ENCODE measurements around the gene CHCHD3. TPM values are rescaled to one million over a fixed set of nuclear protein-coding genes. Genes with fewer than 3 reads are reported as not detected.

The CHCHD3 gene
- total RNA-seq, 1 donor from 2014 or later, result 61.5 TPM

GRCh38 chr7:132757783-132758182, 324.1 kb downstream of the CHCHD3 start:
- Mint-ChIP-seq H3K9me3 (ENCODE audit: unreplicated experiment) (peaks cover 5% of the 10 kb centered on the region), H3K4me3 (ENCODE audit: unreplicated experiment) (no peak overlapping the region), H3K27me3 (ENCODE audit: unreplicated experiment) (no peaks in the 10 kb centered on the region), H3K4me1 (ENCODE audit: low read depth, unreplicated experiment) (no peaks in the 10 kb centered on the region), H3K27ac (ENCODE audit: unreplicated experiment) (no peak overlapping the region), H3K36me3 (ENCODE audit: unreplicated experiment) (no peaks in the 10 kb centered on the region)
- DNase-seq, result no peak
- no peak for TF ChIP-seq CTCF (IDR thresholded peaks at IDR 0.05; ENCODE audit: partially characterized antibody, unreplicated experiment)

- no peaks in the 10 kb centered on the region for H3K4me1 Mint-ChIP-seq (ENCODE audit: low read depth, unreplicated experiment)
- no peaks in the 10 kb centered on the region for H3K36me3 Mint-ChIP-seq (ENCODE audit: unreplicated experiment)
- TF ChIP-seq CTCF (IDR thresholded peaks at IDR 0.05; ENCODE audit: partially characterized antibody, unreplicated experiment), result no peak
- no peak overlapping the region for H3K27ac Mint-ChIP-seq (ENCODE audit: unreplicated experiment)
- H3K27me3 Mint-ChIP-seq (ENCODE audit: unreplicated experiment), result no peaks in the 10 kb centered on the region
- DNase-seq, result no peak
- H3K9me3 Mint-ChIP-seq (ENCODE audit: unreplicated experiment), result peaks cover 5% of the 10 kb centered on the region
- no peak overlapping the region for H3K4me3 Mint-ChIP-seq (ENCODE audit: unreplicated experiment)
Observed at GRCh38 chr7:132756484-132756990, 325.4 kb downstream of the CHCHD3 start.

- Mint-ChIP-seq H3K36me3 (ENCODE audit: unreplicated experiment) (no peaks in the 10 kb centered on the region), H3K4me3 (ENCODE audit: unreplicated experiment) (no peak overlapping the region), H3K4me1 (ENCODE audit: low read depth, unreplicated experiment) (peaks cover 3% of the 10 kb centered on the region), H3K27me3 (ENCODE audit: unreplicated experiment) (no peaks in the 10 kb centered on the region), H3K27ac (ENCODE audit: unreplicated experiment) (no peak overlapping the region), H3K9me3 (ENCODE audit: unreplicated experiment) (peaks cover 2% of the 10 kb centered on the region)
- no peak for TF ChIP-seq CTCF (IDR thresholded peaks at IDR 0.05; ENCODE audit: partially characterized antibody, unreplicated experiment)
- DNase-seq, result no peak
Observed at GRCh38 chr7:132755538-132756483, 326.1 kb downstream of the CHCHD3 start.

- Mint-ChIP-seq H3K4me1 (ENCODE audit: low read depth, unreplicated experiment) (peaks cover 10% of the 10 kb centered on the region), H3K36me3 (ENCODE audit: unreplicated experiment) (peaks cover 3% of the 10 kb centered on the region), H3K27me3 (ENCODE audit: unreplicated experiment) (peaks cover 2% of the 10 kb centered on the region), H3K9me3 (ENCODE audit: unreplicated experiment) (peaks cover 2% of the 10 kb centered on the region), H3K4me3 (ENCODE audit: unreplicated experiment) (no peak overlapping the region), H3K27ac (ENCODE audit: unreplicated experiment) (no peak overlapping the region)
- no peak for DNase-seq
- no peak for TF ChIP-seq CTCF (IDR thresholded peaks at IDR 0.05; ENCODE audit: partially characterized antibody, unreplicated experiment)
Observed at GRCh38 chr7:132752431-132752830, 329.5 kb downstream of the CHCHD3 start.

- DNase-seq, result no peak
Observed at GRCh38 chr7:132751244-132751647, 330.6 kb downstream of the CHCHD3 start.

More at GRCh38 chr7:132751244-132751647, 330.6 kb downstream of the CHCHD3 start:
- Mint-ChIP-seq H3K9me3 (ENCODE audit: unreplicated experiment) (peaks cover 2% of the 10 kb centered on the region), H3K36me3 (ENCODE audit: unreplicated experiment) (peaks cover 3% of the 10 kb centered on the region), H3K27me3 (ENCODE audit: unreplicated experiment) (peaks cover 2% of the 10 kb centered on the region), H3K27ac (ENCODE audit: unreplicated experiment) (no peak overlapping the region), H3K4me3 (ENCODE audit: unreplicated experiment) (no peak overlapping the region), H3K4me1 (ENCODE audit: low read depth, unreplicated experiment) (peaks cover 10% of the 10 kb centered on the region)
- TF ChIP-seq CTCF (IDR thresholded peaks at IDR 0.05; ENCODE audit: partially characterized antibody, unreplicated experiment), result no peak
